ENCODE data around the gene OSGEP.
A peak's percentile ranks its signal among the peaks of the same experiment; 100 is the strongest.
"Not testable (repeated sequence)": the region's sequence is repeated elsewhere in the genome, so short reads cannot be mapped to it uniquely, and the experiment has no call there.

Gene OSGEP

GRCh38 chr14:20469890-20470602 lies 15.4 kb upstream of the OSGEP start:
- DNase-seq (ENCODE audit: low read depth in 2 of 2): peak in 1 of 2 donors; percentile 30

GRCh38 chr14:20469242-20469889 lies 14.8 kb upstream of the OSGEP start, which contains the start of gene PNP:
Gene PNP (plus strand): TSS chr14:20469406. CDS start chr14:20469525, 119 bp downstream.
- DNase-seq (ENCODE audit: low read depth in 2 of 2): peak; percentile 69 to 77

- no peak for DNase-seq (ENCODE audit: low read depth in 2 of 2)
These were observed 14.2 kb upstream of the OSGEP start for GRCh38 chr14:20468764-20469241.

GRCh38 chr14:20461225-20462141 lies 6.9 kb upstream of the OSGEP start, which contains the start of gene PIP4P1:
Gene PIP4P1 (minus strand): TSS chr14:20461434. CDS start chr14:20461325, 109 bp downstream.
- DNase-seq (ENCODE audit: low read depth in 2 of 2): peak; percentile 90 to 97

DNA sequence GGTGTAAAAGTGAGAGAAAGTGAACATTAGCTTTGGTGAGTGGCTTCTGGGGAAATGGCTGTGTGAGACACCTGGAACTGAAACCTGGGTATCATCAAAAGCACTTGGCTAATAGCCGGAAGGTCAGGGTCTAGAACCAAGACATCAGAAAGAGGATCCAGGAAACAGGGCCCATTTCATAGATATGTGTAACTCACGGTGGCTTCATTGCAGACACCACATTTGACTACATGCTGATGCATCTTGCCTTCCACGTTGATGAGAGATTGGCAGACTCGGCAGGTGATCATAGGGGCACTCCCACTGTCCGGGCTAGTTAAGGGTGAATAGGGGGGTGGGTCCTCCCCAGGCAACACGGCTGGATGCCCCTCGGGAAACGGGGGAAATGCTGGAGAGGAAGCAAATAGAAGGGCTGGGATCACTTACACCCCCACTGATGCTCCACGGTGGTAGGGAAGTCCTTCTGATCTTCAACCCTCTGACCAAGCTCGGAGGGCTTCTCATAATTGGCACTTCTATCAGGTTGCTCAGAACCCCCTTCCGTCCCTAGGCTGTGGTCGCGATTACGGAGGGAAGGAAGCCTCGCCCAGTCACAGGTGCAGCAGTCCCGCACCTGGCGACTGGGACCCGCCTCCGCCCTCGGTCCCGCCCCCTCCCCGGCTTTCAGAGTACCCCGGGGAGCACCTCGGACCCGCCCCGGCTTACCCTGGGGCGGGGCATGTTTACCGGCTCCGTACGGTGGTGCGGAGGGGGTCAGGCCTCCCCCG lies 6.0 kb upstream of the OSGEP start:
- peak in 1 of 2 donors; percentile 24 for DNase-seq (ENCODE audit: low read depth in 2 of 2)

- no peak for DNase-seq (ENCODE audit: low read depth in 2 of 2)
These were observed 3.6 kb upstream of the OSGEP start for GRCh38 chr14:20458031-20458789.

- no peak for DNase-seq (ENCODE audit: low read depth in 2 of 2)
These were observed 2.4 kb upstream of the OSGEP start for GRCh38 chr14:20456971-20457370.

DNA sequence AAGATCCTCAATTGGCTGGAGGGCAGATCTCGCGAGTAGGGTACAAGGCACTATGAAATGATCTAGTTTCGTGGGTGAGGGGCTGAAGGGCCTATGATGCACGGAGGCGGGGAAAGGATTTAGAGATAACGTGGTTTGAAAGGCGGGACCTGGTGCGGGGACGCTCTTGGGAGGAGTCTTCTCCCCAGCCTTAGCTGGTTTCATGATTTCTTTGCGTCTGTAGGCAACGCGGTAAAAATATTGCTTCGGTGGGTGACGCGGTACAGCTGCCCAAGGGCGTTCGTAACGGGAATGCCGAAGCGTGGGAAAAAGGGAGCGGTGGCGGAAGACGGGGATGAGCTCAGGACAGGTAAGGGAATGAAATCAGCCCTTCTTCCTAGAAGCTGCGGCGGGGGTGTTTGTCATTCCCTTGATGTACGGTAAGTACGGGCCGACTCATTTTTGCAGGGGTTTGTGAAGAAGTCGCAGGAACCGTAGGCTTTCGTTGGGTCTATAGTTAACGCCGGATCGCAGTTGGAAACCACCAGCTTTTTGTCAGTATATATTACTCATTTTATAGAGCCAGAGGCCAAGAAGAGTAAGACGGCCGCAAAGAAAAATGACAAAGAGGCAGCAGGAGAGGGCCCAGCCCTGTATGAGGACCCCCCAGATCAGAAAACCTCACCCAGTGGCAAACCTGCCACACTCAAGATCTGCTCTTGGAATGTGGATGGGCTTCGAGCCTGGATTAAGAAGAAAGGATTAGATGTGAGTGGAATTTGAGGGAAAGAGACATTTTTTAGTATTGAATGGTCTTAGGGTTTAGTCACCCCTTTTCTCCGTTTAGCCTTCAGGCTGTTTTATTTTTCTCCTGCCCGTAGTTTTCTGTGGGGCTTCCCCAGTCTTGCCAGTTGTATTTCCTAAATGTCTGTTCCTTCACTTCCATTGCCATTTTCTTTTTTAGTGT lies 1.0 kb upstream of the OSGEP start:
- peak in 1 of 2 donors; percentile 50 for DNase-seq (ENCODE audit: low read depth in 2 of 2)

GRCh38 chr14:20452831-20453230 lies 1.8 kb downstream of the OSGEP start:
- not testable (repeated sequence) for DNase-seq (ENCODE audit: low read depth in 2 of 2)

DNA sequence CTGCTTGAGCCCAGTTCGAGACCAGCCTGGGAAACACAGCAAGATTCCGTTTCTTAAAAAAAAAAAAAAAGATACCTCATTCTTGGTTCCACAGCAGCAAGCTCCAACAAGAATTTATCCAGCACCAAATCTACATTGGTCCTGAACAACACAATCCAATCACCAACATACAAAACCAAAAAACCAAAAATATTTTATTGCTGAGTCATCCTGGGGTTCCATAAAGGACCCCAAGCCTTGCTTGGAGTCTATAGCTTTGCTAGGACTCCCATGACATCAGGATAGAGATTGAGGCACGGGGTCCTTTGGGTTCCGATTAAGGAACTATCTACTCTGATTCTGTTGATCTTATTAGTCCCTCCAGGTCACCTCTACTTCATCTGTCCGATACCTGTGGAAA lies 7.7 kb downstream of the OSGEP start:
- DNase-seq (ENCODE audit: low read depth in 2 of 2): no peak

DNA sequence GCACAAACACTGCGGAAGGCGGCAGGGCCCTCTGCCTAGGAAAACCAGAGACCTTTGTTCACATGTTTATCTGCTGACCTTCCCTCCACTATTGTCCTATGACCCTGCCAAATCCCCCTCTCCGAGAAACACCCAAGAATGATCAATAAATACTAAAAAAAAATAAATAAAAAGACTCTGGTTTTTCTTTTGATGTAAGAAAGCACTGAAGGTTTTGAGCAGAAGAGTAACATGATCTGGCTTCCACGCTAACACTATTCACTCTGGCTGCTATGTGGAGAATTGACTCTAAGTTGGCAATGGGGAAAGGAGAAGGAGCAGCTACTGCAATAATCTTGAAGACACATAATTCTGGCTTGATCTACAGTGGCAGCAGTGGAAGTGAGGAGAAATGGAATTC lies 11.0 kb downstream of the OSGEP start:
- not testable (repeated sequence) for DNase-seq (ENCODE audit: low read depth in 2 of 2)

DNA sequence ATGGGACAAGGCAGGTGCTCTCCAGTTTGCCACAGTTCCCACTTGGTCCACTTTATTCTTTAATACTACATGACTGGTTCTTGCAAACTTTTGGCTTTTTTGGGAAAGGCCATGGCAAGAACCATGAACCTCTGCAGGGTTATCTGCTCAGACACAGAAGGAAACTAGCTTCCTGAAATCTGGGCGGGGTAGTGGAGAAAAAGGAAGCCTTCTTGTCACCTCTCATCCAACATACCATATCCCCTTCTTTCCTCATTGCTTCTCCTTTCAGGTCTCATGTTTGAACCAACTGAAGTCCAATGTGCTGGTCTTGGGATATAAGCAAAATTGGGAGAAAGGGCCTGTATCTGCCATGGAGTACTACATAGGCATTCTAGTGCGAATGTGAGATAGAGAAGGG lies 13.2 kb downstream of the OSGEP start:
- DNase-seq (ENCODE audit: low read depth in 2 of 2): no peak

DNA sequence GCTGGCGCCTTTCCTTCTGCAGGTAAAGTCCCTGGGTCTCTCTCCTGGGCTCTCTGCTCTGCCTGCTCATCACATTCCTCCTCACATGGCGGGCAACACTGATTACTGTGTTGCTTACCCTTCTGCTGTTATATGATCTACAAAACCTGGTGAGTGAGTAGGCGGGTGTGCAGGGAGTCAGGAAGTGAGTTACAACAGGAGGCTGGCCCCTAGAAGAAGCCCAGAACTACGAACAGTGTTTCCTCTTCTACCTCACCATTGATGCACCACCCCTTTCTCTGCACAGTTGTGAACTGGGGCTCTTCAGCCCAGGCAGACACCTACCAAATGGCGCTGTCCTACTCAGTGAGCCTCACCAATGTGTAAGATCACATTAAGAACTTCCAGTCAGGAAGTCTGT lies 13.7 kb downstream of the OSGEP start:
- DNase-seq (ENCODE audit: low read depth in 2 of 2): no peak

DNA sequence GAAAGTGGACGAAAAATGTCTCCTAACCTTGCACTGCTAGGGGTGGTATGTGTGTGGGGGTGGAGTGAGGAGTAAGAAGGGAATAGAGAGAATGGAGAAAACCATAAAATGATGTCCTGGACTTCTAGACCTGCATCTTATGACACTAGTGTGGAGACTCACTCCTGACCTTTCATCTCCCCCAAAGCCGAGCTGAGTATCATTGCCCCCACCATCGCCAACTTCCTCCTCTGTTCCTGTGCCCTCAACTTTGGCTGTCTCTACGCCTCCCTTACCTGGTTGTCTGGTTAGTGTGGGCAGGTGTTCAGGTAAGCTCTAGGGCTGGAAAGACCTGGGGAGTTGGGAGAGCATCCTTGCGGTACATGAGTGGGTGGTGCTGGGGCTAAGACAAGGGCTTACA lies 14.1 kb downstream of the OSGEP start:
- no peak for DNase-seq (ENCODE audit: low read depth in 2 of 2)

DNA sequence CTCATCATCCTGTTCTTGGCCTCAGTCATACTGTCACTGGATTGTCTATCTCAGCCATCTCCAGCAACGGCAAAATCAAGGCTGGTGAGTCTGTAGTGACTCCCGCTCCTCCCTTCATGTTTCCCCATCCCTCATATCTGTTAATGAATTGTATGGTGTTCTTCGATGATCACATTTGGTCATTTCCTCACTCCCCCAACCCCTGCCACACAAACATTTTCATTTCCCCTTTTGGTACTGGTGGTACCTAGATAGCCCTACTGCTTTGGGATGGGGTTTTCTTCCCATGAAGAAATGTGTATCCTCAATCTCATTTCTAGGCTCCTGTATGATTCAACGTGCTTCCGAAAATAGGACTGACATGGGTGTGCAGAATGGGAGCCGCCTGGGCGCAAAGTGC lies 15.9 kb downstream of the OSGEP start:
- DNase-seq (ENCODE audit: low read depth in 2 of 2): no peak

DNA sequence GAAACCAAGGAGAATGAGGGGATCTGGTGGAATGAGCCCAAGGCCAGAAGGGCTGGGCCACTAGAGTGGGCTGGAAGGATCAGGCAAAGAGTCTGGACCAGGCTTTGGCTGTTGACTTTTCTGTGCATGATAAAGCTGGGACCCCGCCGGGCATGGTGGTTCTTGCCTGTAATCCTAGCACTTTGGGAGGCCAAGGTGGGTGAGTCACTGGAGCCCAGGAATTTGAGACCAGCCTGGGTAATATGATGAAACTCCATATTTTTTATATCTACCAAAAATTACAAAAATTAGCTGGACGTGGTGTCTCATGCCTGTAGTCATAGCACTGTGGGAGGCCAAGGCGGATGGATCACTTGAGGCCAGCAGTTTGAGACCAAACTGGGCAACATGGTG lies 18.3 kb downstream of the OSGEP start:
- DNase-seq (ENCODE audit: low read depth in 2 of 2): no peak

DNA sequence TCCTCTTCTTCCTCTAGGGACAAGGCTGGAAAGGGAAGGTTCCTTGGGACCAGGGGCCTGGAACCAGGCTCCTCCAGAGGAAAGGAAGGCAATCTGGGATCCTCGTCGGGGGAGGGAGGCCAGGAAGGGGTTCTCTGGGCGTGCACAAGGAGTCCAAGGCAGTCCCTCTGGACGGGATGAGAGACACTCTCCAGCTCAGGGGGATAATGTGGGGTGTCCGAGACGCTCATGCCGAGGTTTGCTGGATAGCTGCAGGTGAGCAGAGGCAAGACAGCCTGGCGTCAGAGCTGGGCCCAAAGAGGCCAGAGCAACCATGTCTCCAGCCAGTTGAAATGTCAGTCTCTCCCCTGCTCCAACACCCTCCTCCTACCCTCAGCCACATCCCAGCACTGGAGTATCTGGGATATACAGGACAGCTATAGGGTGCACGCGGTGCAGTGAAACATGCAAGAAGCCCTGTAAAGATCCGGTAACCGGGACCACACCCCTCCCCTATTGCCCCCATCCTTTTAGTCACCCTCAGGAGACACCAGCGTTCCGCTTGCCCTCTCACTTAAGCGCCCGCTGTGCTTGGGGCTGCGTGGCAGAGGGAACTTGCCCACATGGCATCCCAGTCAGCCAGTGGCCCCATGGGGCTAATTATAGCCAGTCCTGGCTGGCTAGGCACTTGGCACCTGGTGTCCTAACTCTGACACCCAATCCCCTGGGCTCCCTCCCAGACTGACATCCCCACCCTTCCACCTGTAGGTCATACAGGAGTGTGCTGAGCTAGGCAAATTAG lies 18.8 kb downstream of the OSGEP start, which contains the start of gene KLHL33:
KLHL33 (minus strand) TSS at position 585 of the 781 bp plus-strand sequence; CDS start at position 230, 355 bp downstream.
- no peak for DNase-seq (ENCODE audit: low read depth in 2 of 2)
